ENCODE results near the gene GASK1A.

GASK1A gene

DNA sequence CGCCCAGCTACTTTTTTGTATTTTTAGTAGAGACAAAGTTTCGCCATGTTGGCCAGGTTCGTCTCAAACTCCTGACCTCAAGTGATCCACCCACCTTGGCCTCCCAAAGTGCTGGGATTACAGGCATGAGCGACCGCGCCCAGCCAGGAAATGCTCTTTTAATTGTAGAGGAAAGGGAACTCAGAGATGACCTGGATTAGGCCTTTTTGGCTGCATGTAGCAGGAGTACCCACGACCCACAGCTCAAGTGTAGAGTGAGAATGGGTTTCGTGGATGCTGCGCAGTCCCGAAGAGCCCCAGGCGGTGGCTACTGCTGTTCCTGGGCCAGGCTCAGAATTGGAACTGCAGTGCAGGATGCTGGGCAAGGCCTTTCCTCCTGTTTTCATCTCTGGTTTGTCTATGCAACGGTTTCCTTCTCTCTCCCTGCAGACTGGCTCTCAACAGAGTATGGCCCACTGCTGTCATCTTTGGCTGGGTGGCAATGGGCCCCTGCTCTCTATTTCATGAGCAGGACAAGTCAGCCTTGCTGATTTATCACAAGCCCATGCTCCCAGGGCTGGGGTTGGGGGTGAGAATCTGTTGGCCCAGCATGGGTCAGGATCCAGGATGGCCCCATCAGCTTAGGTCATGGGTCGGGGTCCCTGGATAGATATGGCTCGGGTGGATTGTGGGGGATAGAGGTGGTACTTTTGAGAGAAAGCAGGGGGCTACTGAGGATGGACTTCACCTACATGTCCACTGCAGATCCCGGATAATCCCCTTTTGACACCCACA, 51.2 kb downstream of the GASK1A start:
- Histone ChIP-seq H3K79me2 (no peaks in the 10 kb centered on the region), H3K4me2 (ENCODE audit: low read length) (no peak overlapping the region), H3K4me3 (ENCODE audit: low read depth, low read length) (no peak overlapping the region), H3K9me3 (ENCODE audit: control insufficient read depth, low read length) (no peaks in the 10 kb centered on the region), H3K27ac (no peak overlapping the region), H3K4me1 (no peaks in the 10 kb centered on the region), H2AFZ (no peak overlapping the region), H3K9ac (no peak overlapping the region), H3K27me3 (ENCODE audit: control insufficient read depth, insufficient read depth, low read length) (no peaks in the 10 kb centered on the region), H3K36me3 (ENCODE audit: control insufficient read depth, insufficient read depth, low read length) (no peaks in the 10 kb centered on the region)
- TF ChIP-seq, protein P1, sequence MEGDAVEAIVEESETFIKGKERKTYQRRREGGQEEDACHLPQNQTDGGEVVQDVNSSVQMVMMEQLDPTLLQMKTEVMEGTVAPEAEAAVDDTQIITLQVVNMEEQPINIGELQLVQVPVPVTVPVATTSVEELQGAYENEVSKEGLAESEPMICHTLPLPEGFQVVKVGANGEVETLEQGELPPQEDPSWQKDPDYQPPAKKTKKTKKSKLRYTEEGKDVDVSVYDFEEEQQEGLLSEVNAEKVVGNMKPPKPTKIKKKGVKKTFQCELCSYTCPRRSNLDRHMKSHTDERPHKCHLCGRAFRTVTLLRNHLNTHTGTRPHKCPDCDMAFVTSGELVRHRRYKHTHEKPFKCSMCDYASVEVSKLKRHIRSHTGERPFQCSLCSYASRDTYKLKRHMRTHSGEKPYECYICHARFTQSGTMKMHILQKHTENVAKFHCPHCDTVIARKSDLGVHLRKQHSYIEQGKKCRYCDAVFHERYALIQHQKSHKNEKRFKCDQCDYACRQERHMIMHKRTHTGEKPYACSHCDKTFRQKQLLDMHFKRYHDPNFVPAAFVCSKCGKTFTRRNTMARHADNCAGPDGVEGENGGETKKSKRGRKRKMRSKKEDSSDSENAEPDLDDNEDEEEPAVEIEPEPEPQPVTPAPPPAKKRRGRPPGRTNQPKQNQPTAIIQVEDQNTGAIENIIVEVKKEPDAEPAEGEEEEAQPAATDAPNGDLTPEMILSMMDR (IDR thresholded peaks at IDR 0.05) = no peak

GRCh38 chr3:43031485-43031884, 52.4 kb downstream of the GASK1A start:
- H3K9ac ChIP-seq = no peak overlapping the region
- no peaks in the 10 kb centered on the region for H3K79me2 ChIP-seq
- H3K36me3 ChIP-seq (ENCODE audit: control insufficient read depth, insufficient read depth, low read length) = no peaks in the 10 kb centered on the region
- H2AFZ ChIP-seq = no peak overlapping the region
- no peaks in the 10 kb centered on the region for H3K9me3 ChIP-seq (ENCODE audit: control insufficient read depth, low read length)
- H3K27me3 ChIP-seq (ENCODE audit: control insufficient read depth, insufficient read depth, low read length) = no peaks in the 10 kb centered on the region
- no peak overlapping the region for H3K4me3 ChIP-seq (ENCODE audit: low read depth, low read length)
- H3K4me1 ChIP-seq = no peaks in the 10 kb centered on the region
- TF ChIP-seq, protein P1 (IDR thresholded peaks at IDR 0.05) = no peak
- H3K4me2 ChIP-seq (ENCODE audit: low read length) = no peak overlapping the region
- H3K27ac ChIP-seq = no peak overlapping the region

DNA sequence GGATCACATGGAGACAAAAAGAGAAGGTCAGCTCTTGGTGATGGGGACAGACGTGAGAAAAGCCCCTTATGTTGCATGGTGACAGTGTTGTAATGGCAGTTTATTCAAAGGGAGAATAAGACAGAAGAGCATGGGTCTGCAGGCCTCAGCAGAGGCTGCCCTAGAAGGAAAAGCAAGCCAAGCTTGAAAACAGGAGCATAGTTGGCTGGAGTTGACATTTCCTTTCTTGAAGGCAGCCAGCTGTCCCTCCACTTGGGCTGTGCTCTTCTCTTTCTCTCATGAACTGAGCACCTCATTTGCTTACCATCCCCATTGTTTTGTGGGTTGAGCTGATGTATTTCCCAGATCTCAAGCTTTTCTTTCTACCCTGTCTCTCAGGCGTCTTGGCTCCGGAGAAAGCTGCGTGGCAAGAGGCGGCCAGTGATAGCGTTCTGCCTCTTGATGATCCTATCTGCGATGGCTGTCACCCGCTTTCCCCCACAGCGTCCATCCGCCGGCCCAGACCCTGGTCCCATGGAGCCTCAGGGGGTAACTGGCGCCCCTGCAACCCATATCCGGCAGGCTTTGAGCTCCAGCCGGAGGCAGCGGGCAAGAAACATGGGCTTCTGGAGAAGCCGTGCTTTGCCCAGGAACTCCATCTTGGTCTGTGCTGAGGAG, 52.9 kb downstream of the GASK1A start:
- TF ChIP-seq, protein P1 (IDR thresholded peaks at IDR 0.05) = no peak
- Histone ChIP-seq H3K4me3 (ENCODE audit: low read depth, low read length) (no peak overlapping the region), H3K4me1 (no peaks in the 10 kb centered on the region), H2AFZ (no peak overlapping the region), H3K27me3 (ENCODE audit: control insufficient read depth, insufficient read depth, low read length) (no peaks in the 10 kb centered on the region), H3K36me3 (ENCODE audit: control insufficient read depth, insufficient read depth, low read length) (no peaks in the 10 kb centered on the region), H3K27ac (no peak overlapping the region), H3K79me2 (no peaks in the 10 kb centered on the region), H3K4me2 (ENCODE audit: low read length) (no peak overlapping the region), H3K9me3 (ENCODE audit: control insufficient read depth, low read length) (no peaks in the 10 kb centered on the region), H3K9ac (no peak overlapping the region)

DNA sequence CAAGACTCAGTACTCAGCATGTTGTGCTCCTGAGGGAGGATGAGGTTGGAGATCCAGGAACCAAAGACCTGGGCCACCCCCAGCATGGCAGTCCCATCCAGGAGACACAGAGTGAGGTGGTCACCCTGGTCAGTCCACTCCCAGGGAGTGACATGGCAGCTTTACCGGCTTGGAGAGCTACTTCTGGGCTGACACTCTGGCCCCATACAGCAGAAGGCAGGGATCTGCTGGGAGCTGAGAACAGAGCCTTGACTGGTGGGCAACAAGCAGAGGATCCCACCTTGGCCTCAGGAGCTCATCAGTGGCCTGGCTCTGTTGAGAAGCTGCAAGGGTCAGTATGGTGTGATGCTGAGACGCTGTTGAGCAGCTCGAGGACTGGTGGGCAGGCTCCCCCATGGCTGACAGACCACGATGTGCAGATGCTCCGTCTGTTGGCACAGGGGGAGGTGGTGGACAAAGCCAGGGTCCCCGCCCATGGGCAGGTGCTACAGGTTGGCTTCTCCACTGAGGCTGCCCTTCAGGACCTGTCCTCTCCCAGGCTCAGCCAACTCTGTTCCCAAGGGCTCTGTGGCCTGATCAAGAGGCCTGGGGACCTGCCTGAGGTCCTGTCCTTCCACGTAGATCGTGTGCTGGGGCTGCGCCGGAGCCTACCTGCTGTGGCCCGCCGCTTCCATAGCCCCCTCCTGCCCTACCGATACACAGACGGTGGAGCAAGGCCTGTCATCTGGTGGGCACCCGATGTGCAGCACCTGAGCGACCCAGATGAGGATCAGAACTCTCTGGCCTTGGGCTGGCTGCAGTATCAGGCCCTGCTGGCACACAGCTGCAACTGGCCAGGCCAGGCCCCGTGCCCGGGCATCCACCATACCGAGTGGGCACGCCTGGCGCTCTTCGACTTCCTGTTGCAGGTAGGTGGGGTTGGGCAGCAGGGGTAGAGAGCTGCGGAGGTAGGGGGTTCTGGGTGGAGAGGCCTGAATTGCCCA, 53.8 kb downstream of the GASK1A start:
- H3K9ac ChIP-seq = no peak overlapping the region
- H3K79me2 ChIP-seq = no peaks in the 10 kb centered on the region
- H3K4me2 ChIP-seq (ENCODE audit: low read length) = no peak overlapping the region
- no peak overlapping the region for H3K27ac ChIP-seq
- no peaks in the 10 kb centered on the region for H3K9me3 ChIP-seq (ENCODE audit: control insufficient read depth, low read length)
- H3K4me1 ChIP-seq = no peaks in the 10 kb centered on the region
- TF ChIP-seq, protein P1 (IDR thresholded peaks at IDR 0.05) = no peak
- H3K36me3 ChIP-seq (ENCODE audit: control insufficient read depth, insufficient read depth, low read length) = no peaks in the 10 kb centered on the region
- H3K4me3 ChIP-seq (ENCODE audit: low read depth, low read length) = no peak overlapping the region
- H2AFZ ChIP-seq = no peak overlapping the region
- H3K27me3 ChIP-seq (ENCODE audit: control insufficient read depth, insufficient read depth, low read length) = no peaks in the 10 kb centered on the region

Data from parathyroid adenoma (tissue), 2 donors.